Left ventricle myocardium inferior (tissue), 1 donor: Measurements from ENCODE around the gene XPNPEP2. TPM values are rescaled to one million over a fixed set of nuclear protein-coding genes. Genes with fewer than 3 reads are reported as not detected.
"Not testable (repeated sequence)": the region's sequence is repeated elsewhere in the genome, so short reads cannot be mapped to it uniquely, and the experiment has no call there.

Source experiments
- DNase-seq: peaks from one replicate; pipeline ENCODE4 v3.0.0-alpha.2; 2020
- H3K27ac ChIP-seq: fragments of 200-600 bp; replicated peaks from 2 replicates; pipeline ENCODE4 v1.8.0; 2021
- H3K27me3 ChIP-seq: fragments of 200-600 bp; 2 replicates; pipeline ENCODE4 v1.8.0; 2021; ENCODE audit warnings: low read depth
- H3K36me3 ChIP-seq: fragments of 200-600 bp; 2 replicates; pipeline ENCODE4 v1.8.0; 2021
- H3K4me1 ChIP-seq: fragments of 200-600 bp; 2 replicates; pipeline ENCODE4 v1.8.0; 2021
- H3K4me3 ChIP-seq: fragments of 200-600 bp; 2 replicates; pipeline ENCODE4 v1.8.0; 2021; ENCODE audit warnings: mild to moderate bottlenecking, moderate library complexity
- H3K9me3 ChIP-seq: fragments of 200-600 bp; replicated peaks from 2 replicates; pipeline ENCODE4 v1.8.0; 2021
- CTCF ChIP-seq: fragments of 200-600 bp; IDR thresholded peaks from 2 replicates; pipeline ENCODE4 v1.8.0; 2021; ENCODE audit warnings: antibody characterized with exemption, mild to moderate bottlenecking, borderline replicate concordance
- intact Hi-C: fragments of 100-400 bp; cut with micrococcal nuclease; formaldehyde crosslinking; loops from one replicate; pipeline ENCODE4 v1.11.0; 2022
- total RNA-seq: library from RNA; stranded (reverse); fragmentation: NEBNext Ultra II Directional; extraction: Animal tissue kit (Norgen Biotek cat#: 25700); gene quantifications from one replicate; pipeline ENCODE4 v1.2.1, GENCODE V29; 2021
- donor health status: DM: no; HTN: yes; CAD: no; lungs with severe emphysema.

Gene XPNPEP2
- total RNA-seq, 1 donor from 2014 or later = 1.3 TPM

GRCh38 chrX:129733335-129733734 is 5.4 kb upstream of the XPNPEP2 start:
- Histone ChIP-seq H3K4me3 (no peak overlapping the region), H3K9me3 (no peaks in the 10 kb centered on the region), H3K4me1 (no peaks in the 10 kb centered on the region), H3K27me3 (no peaks in the 10 kb centered on the region), H3K36me3 (no peaks in the 10 kb centered on the region), H3K27ac (no peak overlapping the region)
- DNase-seq = no peak
- TF ChIP-seq CTCF = no peak
- intact Hi-C loops = no loop called here

GRCh38 chrX:129736491-129736890 is 2.3 kb upstream of the XPNPEP2 start:
- H3K4me1 ChIP-seq = no peaks in the 10 kb centered on the region
- no peaks in the 10 kb centered on the region for H3K9me3 ChIP-seq
- TF ChIP-seq CTCF = no peak
- no peaks in the 10 kb centered on the region for H3K27me3 ChIP-seq
- intact Hi-C loops = no loop called here
- no peak for DNase-seq
- H3K36me3 ChIP-seq = no peaks in the 10 kb centered on the region
- H3K4me3 ChIP-seq = no peak overlapping the region
- H3K27ac ChIP-seq = no peak overlapping the region

- H3K9me3 ChIP-seq = no peaks in the 10 kb centered on the region
- H3K4me1 ChIP-seq = no peaks in the 10 kb centered on the region
- DNase-seq = no peak
- H3K27me3 ChIP-seq = no peaks in the 10 kb centered on the region
- no peak for TF ChIP-seq CTCF
- intact Hi-C loops = no loop called here
- H3K36me3 ChIP-seq = no peaks in the 10 kb centered on the region
- no peak overlapping the region for H3K4me3 ChIP-seq
- H3K27ac ChIP-seq = peak overlapping the region; percentile 52
Measured at GRCh38 chrX:129737916-129738315, 863 bp upstream of the XPNPEP2 start.

- Histone ChIP-seq H3K4me1 (no peaks in the 10 kb centered on the region), H3K27me3 (no peaks in the 10 kb centered on the region), H3K4me3 (no peak overlapping the region), H3K36me3 (no peaks in the 10 kb centered on the region), H3K27ac (peak overlapping the region; percentile 52), H3K9me3 (no peaks in the 10 kb centered on the region)
- TF ChIP-seq CTCF = no peak
- intact Hi-C loops = no loop called here
- DNase-seq = no peak
Measured at GRCh38 chrX:129739578-129739977, 799 bp downstream of the XPNPEP2 start.

DNA sequence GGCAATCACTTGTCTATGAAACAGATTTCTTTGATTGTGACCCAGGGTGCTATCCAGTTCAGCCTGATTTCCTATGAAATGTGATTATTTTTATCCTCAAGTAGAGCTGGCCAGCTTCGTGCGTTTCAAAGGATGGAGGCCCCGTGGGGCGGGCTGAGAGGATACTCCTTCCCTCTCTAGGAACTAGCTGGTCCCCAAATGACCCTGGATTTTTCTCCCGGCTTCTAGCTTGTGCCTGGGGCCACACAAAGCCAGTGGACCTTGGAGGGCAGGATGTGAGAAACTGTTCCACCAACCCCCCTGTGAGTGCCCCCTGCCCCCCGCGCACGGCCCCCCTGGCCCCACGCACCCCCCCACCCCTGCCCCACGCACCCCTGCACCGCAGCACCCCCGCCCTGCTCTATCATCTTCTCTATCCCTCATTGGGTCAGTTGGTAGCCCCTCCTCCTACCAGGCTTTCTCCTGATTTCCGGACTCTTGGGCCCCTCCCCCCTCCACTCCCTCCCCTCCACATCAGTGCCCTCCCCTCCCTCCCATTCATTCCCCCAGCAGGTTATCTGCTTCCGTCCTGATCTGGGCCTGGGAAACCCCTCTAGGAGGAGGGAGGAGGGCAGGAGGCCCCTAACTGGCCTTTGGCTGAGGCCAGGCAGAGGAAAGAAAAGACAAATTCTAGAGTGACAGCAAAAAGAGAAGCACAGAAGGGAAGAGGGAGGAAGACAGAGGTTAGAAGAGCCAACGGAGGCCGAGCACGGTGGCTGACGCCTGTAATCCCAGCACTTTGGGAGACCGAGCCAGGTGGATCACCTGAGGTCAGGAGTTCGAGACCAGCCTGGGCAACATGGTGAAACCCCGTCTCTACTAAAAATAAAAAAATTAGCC is 3.3 kb downstream of the XPNPEP2 start:
- no peak for TF ChIP-seq CTCF
- no peaks in the 10 kb centered on the region for H3K4me1 ChIP-seq
- no peaks in the 10 kb centered on the region for H3K27me3 ChIP-seq
- no peak overlapping the region for H3K4me3 ChIP-seq
- H3K27ac ChIP-seq = no peak overlapping the region
- intact Hi-C loops = no loop called here
- no peaks in the 10 kb centered on the region for H3K9me3 ChIP-seq
- no peak for DNase-seq
- no peaks in the 10 kb centered on the region for H3K36me3 ChIP-seq

DNA sequence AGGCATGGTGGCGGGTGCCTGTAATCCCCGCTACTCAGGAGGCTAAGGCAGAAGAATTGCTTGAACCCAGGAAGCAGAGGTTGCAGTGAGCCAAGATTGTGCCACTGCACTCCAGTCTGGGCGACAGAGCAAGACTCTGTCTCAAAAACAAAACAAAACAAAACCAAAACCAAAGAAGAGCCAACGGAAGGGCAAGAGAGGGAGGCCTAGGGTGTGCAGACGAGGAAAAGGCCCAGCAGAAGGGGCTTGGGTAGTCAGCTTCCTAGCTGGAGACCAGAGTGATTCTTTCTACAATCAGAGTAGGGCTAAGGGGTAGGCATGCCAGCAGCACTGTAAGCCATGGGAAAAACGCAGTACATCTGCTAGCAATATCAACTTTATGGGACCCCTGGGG is 4.0 kb downstream of the XPNPEP2 start:
- H3K27ac ChIP-seq, intact Hi-C loops, DNase-seq, H3K27me3 ChIP-seq, H3K36me3 ChIP-seq, H3K9me3 ChIP-seq, H3K4me3 ChIP-seq, H3K4me1 ChIP-seq: not testable (repeated sequence)
